Prostate gland (tissue), 2 donors: Measurements from ENCODE around the gene ATG16L2. TPM values are rescaled to one million over a fixed set of nuclear protein-coding genes. Genes with fewer than 3 reads are reported as not detected.
"Not testable (repeated sequence)": the region's sequence is repeated elsewhere in the genome, so short reads cannot be mapped to it uniquely, and the experiment has no call there.

Experiments
- DNase-seq: peaks from one replicate; pipeline ENCODE4 v3.0.0-alpha.2; 2019; ENCODE audit warnings: low spot score
- H3K27ac ChIP-seq, 2 donors: fragments of 200-600 bp; sonication (generic); 2 replicates each; pipeline ENCODE4 v1.5.1; 2017 to 2019
- H3K27me3 ChIP-seq: fragments of 200-600 bp; sonication (generic); replicated peaks from 2 replicates; pipeline ENCODE4 v1.5.1; 2019; ENCODE audit not compliant: insufficient read depth
- H3K36me3 ChIP-seq, 2 donors: fragments of 200-600 bp; sonication (generic); 1 replicate in 1 of 2; 2 replicates in 1 of 2; pipeline versions ENCODE4 v1.5.1 to v1.8.1; 2017 to 2019
- H3K4me1 ChIP-seq: fragments of 200-600 bp; sonication (generic); replicated peaks from 2 replicates; pipeline ENCODE4 v1.5.1; 2019
- H3K4me3 ChIP-seq, 2 donors: fragments of 200-600 bp; sonication (generic); 2 replicates each; pipeline ENCODE4 v1.5.1; 2017 to 2019
- H3K9me3 ChIP-seq: fragments of 200-600 bp; sonication (generic); 2 replicates; pipeline ENCODE4 v1.5.1; 2017
- CTCF ChIP-seq, 4 experiments: fragments of 200-600 bp in 2 of 4; fragments of 450-650 bp in 2 of 4; sonication (generic) in 2 of 4; IDR thresholded peaks; 1 replicate in 3 of 4; 2 replicates in 1 of 4; pipeline ENCODE4 v1.5.1; 2016 to 2019; ENCODE audit warnings: antibody characterized with exemption in 4 of 4, mild to moderate bottlenecking in 2 of 4, moderate library complexity in 2 of 4
- POLR2A ChIP-seq: fragments of 450-650 bp; IDR thresholded peaks from one replicate; pipeline ENCODE4 v1.6.1; 2016; ENCODE audit warnings: antibody characterized with exemption, mild to moderate bottlenecking
- POLR2AphosphoS5 ChIP-seq: sonication (generic); formaldehyde crosslinking; IDR thresholded peaks from one replicate; pipeline ENCODE4 v1.6.1; 2017; ENCODE audit warnings: antibody characterized with exemption
- WGBS: methylation state at CpG from one replicate; pipeline ENCODE4 v1.1.5; 2018; 5-methylcytosine and 5-hydroxymethylcytosine counted together
- intact Hi-C: fragments of 100-400 bp; cut with DNase I; formaldehyde crosslinking; loops from one replicate; pipeline ENCODE4 v1.14.2; 2022
- total RNA-seq, 2 donors: library from RNA; depleted of rRNA; stranded (reverse); fragments of >200 nt; gene quantifications; one replicate each; pipeline ENCODE4 v1.1.0, GENCODE V29; 2016

Gene ATG16L2
- total RNA-seq, 2 donors from 2014 or later, result 27.5 to 29.7 TPM

DNA sequence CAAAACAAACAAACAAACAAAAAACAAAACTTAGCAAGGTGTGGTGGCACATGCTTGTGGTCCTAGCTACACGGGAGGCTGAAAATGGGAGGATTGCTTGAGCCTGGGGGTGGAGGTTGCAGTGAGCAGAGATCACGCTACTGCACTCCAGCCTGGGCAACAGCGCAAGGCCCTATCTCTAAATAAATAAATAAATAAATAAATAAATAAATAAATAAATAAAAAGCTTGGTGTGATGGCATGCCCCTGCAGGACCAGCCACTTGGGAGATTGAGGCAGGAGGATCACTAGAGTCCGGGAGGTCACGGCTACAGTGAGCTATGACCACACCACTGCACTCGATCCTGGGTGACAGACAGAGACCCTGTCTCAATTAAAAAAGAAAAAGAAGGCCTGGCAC, 11.4 kb upstream of the ATG16L2 start:
- H3K9me3 ChIP-seq, result no peaks in the 10 kb centered on the region
- no peak overlapping the region for H3K4me3 ChIP-seq
- TF ChIP-seq POLR2A (no peak), CTCF (IDR thresholded peaks at IDR 0.05) (no peak), POLR2AphosphoS5 (no peak)
- H3K36me3 ChIP-seq, result no peaks in the 10 kb centered on the region
- WGBS, result 77% methylated on average over 6 of the region's 6 CpGs
- no peak for DNase-seq
- intact Hi-C loops, result no loop called here
- H3K27ac ChIP-seq, result no peak overlapping the region
- no peaks in the 10 kb centered on the region for H3K4me1 ChIP-seq
- H3K27me3 ChIP-seq, result no peaks in the 10 kb centered on the region

DNA sequence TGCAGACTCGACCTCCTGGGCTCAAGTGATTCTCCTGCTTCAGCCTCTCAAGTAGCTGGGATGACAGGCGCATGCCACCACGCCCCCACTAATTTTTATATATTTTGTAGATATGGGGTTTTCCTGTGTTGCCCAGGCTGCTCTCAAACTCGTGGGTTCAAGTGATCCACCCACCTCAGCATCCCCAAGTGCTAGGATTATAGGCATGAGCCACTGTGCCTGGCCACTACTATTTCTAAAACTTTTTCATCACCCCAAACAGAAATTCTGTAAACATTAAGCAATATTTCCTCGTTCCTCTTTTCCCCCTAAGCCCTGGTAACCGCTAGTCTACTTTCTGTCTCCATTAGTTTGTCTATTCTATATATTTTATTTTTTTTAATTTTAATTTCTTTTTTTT, 9.0 kb upstream of the ATG16L2 start:
- Histone ChIP-seq H3K36me3 (no peaks in the 10 kb centered on the region), H3K4me3 (no peak overlapping the region), H3K9me3 (no peaks in the 10 kb centered on the region), H3K27me3 (no peaks in the 10 kb centered on the region), H3K4me1 (no peaks in the 10 kb centered on the region), H3K27ac (no peak overlapping the region)
- no peak for DNase-seq
- no peak for TF ChIP-seq POLR2A
- TF ChIP-seq CTCF (IDR thresholded peaks at IDR 0.05), result no peak
- TF ChIP-seq POLR2AphosphoS5, result no peak
- intact Hi-C loops, result no loop called here
- WGBS, result 88% methylated on average over 6 of the region's 6 CpGs

DNA sequence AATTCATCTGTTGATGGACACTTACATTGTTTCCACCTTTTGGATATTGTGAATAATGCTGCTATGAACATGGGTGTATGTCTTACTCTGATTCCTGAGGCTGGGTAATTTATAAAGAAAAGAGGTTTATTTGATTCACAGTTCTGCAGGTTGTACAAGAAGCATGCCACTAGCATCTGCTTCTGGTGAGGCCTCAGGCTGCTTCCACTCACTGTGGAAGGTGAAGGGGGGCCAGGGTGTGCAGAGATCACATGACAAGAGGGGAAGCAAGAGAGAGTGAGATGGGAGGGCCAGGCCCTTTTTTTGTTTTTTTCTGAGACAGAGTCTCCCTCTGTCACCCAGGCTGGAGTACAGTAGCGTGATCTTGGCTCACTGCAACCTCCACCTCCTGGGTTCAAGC, 7.8 kb upstream of the ATG16L2 start:
- H3K27me3 ChIP-seq, DNase-seq, intact Hi-C loops, H3K4me1 ChIP-seq, H3K36me3 ChIP-seq, H3K9me3 ChIP-seq, H3K27ac ChIP-seq, H3K4me3 ChIP-seq: not testable (repeated sequence)
- 96% methylated on average over 1 of the region's 1 CpG for WGBS

DNA sequence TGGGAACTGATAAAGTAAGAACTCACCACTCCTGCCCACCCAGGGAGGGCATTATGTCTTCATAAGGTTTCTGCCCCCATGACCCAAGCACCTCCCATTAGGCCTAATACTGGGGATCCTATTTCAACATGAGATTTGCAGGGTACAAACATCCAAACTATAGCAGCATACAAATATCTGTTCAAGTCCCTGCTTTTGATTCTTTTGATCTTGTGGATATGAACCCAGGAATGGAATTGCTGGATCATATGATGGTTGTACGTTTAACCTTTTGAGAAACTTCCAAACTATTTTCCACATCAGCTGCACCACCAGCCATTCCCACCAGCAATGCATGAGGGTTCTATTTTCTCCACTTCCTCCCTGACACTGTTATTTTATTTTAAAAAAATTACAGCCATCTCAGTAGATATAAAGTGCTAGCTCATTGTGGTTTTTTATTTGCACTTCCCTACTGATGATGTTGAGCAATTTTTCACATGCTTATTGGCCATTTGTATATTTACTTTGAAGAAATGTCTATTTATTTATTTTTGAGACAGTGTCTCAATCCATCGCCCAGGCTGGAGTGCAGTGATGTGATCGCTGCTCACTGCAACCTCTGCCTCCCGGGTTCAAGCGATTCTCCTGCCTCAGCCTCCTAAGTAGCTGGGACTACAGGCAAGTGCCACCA, 7.1 kb upstream of the ATG16L2 start:
- H3K36me3 ChIP-seq, result no peaks in the 10 kb centered on the region

GRCh38 chr11:72807792-72808191, 6.4 kb upstream of the ATG16L2 start:
- Histone ChIP-seq H3K4me3 (no peak overlapping the region), H3K27me3 (no peaks in the 10 kb centered on the region), H3K36me3 (no peaks in the 10 kb centered on the region), H3K9me3 (no peaks in the 10 kb centered on the region), H3K27ac (no peak overlapping the region), H3K4me1 (no peaks in the 10 kb centered on the region)
- 67% methylated on average over 2 of the region's 2 CpGs for WGBS
- no peak for DNase-seq
- no peak for TF ChIP-seq POLR2A
- no peak for TF ChIP-seq CTCF (IDR thresholded peaks at IDR 0.05)
- TF ChIP-seq POLR2AphosphoS5, result no peak
- intact Hi-C loops, result no loop called here

More for the DNA sequence above, 7.1 kb upstream of the ATG16L2 start:
- H3K4me1 ChIP-seq, result no peaks in the 10 kb centered on the region
- H3K4me3 ChIP-seq, result no peak overlapping the region
- TF ChIP-seq CTCF (IDR thresholded peaks at IDR 0.05) (no peak), POLR2A (no peak), POLR2AphosphoS5 (no peak)
- no peaks in the 10 kb centered on the region for H3K9me3 ChIP-seq
- H3K27ac ChIP-seq, result no peak overlapping the region
- WGBS, result 82% methylated on average over 5 of the region's 5 CpGs
- intact Hi-C loops, result no loop called here
- H3K27me3 ChIP-seq, result no peaks in the 10 kb centered on the region
- no peak for DNase-seq
